ENCODE data around the gene GOT1.

GOT1 gene

DNA sequence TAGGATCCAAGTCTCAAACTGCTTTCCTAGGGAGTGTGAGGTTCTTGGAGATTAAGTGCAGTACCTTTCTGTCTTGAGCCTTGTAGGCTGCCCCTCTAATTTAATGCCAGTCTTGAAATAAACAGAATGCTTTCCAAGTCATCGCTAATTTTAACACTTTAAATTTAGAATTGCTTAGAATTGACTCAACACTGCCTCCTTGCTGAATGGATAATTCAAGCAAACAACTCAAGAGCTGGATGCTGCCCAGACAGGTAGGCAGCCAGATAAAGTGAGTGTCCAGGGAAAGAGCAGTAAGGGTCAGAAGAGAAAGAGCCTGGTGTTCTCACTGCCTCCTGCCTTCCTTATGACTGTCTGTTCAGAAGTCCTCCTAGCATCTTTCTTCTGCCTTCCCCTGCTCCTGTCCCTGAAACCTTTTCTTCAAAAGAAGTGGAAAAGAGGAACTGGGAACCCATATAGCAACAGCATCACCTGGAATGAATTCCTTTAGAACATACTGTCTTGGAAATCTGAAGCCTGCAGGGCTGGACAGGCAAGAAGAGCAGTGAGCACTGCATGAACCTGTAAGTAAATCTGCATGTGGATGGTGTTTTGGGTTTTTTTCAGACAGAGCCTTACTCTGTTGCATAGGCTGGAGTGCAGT, 3.1 kb upstream of the GOT1 start:
- no peak for DNase-seq (ENCODE audit: low read depth in 2 of 2)

- DNase-seq (ENCODE audit: low read depth in 2 of 2): no peak
Observed at GRCh38 chr10:99432881-99433280, 2.5 kb upstream of the GOT1 start.

DNA sequence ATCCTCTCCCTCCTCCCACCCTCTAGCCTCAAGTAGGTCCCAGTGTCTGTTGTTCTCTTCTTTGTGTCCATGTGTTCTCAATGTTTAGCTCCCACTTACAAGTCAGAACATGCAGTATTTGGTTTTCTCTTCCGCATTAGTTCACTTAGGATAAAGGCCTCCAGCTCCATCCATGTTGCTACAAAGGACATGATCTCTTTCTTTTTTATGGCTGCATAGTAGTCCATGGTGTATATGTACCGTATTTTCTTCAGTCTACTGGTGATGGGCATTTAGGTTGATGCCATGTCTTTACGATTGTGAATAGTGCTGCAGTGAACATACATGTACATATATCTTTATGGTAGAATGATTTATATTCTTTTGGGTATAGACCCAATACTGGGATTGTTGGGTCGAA, 1.6 kb upstream of the GOT1 start:
- no peak for DNase-seq (ENCODE audit: low read depth in 2 of 2)

DNA sequence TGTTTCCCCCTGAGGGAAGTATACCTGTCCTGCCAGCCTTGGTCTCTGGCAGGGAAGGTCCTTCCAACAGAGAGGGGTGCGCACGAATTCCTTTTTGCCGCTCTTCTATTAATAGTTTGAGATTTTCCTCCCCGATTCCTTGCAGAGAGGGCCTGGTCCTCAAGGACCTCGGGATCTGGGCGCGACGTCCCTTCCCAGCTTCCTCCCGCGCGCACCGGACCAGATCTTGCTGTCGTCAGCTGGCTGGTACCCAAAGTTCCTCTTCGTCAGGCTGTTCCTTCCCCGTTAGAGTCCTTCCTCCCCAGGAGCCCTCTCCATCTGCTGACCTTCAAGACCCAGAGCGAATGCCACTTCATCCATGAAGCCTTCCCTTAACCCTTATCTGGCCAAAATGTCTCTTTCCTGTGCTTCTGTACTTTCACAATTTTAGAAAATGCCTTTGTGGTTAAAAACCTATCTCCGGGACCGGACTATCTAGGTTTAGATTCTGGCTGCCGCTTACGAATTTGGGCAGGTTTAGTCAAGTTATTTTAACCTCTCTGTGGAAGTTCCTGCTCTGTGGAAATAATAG, 851 bp upstream of the GOT1 start:
- no peak for DNase-seq (ENCODE audit: low read depth in 2 of 2)

DNA sequence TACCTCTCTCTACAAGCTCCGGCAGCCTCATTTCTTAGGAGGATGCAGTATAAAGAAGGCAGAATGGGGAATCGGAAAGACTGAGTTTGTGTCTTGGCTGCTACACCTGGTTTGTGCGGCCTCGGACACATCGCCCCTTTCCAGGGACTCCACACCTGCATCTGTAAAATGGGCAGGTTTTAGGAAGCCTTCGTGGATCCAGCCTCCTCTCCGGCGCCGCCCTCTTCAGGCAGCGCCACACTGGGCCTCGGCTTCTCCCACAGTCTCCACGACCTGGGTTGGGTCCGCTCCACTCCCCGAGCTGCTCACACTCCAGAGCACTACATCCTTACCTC, 341 bp downstream of the GOT1 start:
- peak in 1 of 2 donors; percentile 2 for DNase-seq (ENCODE audit: low read depth in 2 of 2)

GRCh38 chr10:99429517-99430095, 818 bp downstream of the GOT1 start:
- DNase-seq (ENCODE audit: low read depth in 2 of 2): no peak

DNA sequence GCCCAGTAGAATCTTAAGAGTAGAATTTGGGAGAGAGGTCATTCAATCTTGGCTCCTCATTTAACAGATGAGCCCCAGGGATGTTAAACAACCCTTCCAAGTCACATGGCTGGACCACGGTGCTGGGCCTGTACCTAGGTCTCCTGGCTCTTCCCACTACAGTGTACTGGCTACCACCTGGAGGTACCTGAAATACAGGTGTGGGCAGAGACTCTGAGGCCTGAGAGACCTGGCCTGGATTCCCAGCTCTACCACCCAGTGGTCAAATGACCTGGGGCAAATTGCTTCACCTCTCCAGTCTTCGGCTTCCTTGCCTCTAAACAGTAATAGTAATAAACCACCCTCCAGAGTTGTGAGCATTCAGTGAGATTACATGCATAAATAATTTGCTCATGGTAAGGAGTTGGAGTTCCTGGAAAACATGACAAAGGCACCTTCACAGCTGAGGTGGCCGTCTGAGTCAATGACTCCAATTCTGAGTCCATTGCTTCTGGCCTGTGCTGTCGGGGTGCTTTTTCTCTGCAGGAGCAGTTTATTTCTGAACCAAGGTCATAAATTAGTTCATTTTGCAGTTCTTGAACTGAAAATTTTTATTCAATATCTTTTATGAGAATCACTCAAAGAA, 2.7 kb downstream of the GOT1 start:
- no peak for DNase-seq (ENCODE audit: low read depth in 2 of 2)

DNA sequence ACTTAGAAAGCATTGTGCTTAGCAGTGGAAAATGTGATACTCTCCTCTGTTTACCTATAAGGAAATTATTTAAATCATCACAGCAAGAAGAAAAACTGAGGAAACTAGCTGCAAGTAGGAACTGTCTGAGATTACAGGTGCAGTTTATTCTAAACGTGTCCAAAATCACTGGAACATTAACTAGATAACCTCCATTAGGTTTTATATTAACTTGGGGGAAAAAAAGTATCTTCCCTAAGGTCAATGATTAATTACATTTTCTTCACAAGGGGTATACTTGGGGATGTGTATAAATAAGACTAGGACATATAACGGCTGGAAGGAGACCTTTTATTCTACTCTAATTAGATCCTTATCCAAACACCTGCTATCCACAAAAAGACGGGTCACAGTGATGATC, 3.7 kb downstream of the GOT1 start:
- DNase-seq (ENCODE audit: low read depth in 2 of 2): no peak

- no peak for DNase-seq (ENCODE audit: low read depth in 2 of 2)
Observed at GRCh38 chr10:99425204-99425603, 5.2 kb downstream of the GOT1 start.

DNA sequence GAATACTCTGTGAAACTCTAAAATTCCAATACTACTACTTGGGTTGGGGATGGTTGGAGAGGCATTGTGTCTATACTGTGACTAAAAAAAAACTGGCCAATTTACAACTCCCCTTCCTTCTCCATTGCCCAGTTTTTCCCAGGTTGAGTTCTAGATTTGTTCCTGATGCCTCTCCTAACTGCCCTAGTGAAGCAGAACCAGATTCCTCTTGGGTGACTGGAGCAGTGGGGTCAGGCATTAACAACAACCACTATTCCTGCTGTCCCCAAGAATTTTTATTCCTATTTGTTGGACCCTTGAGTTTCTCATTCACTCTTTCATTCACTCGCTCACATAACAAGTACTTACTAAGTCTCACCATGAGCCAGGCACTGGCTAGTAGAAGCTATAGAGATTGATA, 5.8 kb downstream of the GOT1 start:
- no peak for DNase-seq (ENCODE audit: low read depth in 2 of 2)

- DNase-seq (ENCODE audit: low read depth in 2 of 2): no peak
Observed at GRCh38 chr10:99422529-99423096, 7.8 kb downstream of the GOT1 start.

GRCh38 chr10:99421233-99421739, 9.1 kb downstream of the GOT1 start:
- DNase-seq (ENCODE audit: low read depth in 2 of 2): no peak

GRCh38 chr10:99419688-99420087, 10.7 kb downstream of the GOT1 start:
- DNase-seq (ENCODE audit: low read depth in 2 of 2): no peak

- DNase-seq (ENCODE audit: low read depth in 2 of 2): no peak
Observed at GRCh38 chr10:99418910-99419624, 11.4 kb downstream of the GOT1 start.

GRCh38 chr10:99412099-99412498, 18.3 kb downstream of the GOT1 start:
- no peak for DNase-seq (ENCODE audit: low read depth in 2 of 2)

GRCh38 chr10:99411546-99411945, 18.9 kb downstream of the GOT1 start:
- DNase-seq (ENCODE audit: low read depth in 2 of 2): no peak

GRCh38 chr10:99410876-99411275, 19.5 kb downstream of the GOT1 start:
- DNase-seq (ENCODE audit: low read depth in 2 of 2): no peak

GRCh38 chr10:99410146-99410545, 20.3 kb downstream of the GOT1 start:
- no peak for DNase-seq (ENCODE audit: low read depth in 2 of 2)

- no peak for DNase-seq (ENCODE audit: low read depth in 2 of 2)
Observed at GRCh38 chr10:99406149-99406548, 24.3 kb downstream of the GOT1 start.

GRCh38 chr10:99403674-99404073, 26.8 kb downstream of the GOT1 start:
- DNase-seq (ENCODE audit: low read depth in 2 of 2): no peak

- no peak for DNase-seq (ENCODE audit: low read depth in 2 of 2)
Observed at GRCh38 chr10:99399664-99400063, 30.8 kb downstream of the GOT1 start.

DNA sequence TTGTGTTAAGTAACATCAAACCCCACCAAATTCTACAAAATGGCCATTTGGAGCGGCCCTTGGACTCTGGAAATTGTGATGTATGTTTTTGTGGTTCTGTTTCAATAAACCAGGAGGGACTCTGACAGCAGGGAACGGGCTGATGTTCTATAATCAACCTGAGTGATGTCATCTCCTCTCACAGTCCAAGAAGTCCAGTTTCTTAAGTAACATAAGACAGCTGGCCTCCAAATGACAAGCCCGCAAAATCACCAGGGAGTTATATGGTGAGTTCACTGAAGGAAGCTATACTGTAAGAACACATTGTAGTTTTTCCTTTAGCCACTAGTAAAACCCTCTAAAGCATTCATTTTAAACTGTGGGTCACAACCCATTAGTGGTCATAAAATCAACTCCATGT, 34.0 kb downstream of the GOT1 start:
- DNase-seq (ENCODE audit: low read depth in 2 of 2): no peak
